ENCODE data around the gene PICK1.

The PICK1 gene

GRCh38 chr22:38056969-38057891 lies at the start of gene PICK1:
Gene PICK1, plus strand, starts transcription at chr22:38057404. Its CDS starts 406 bp downstream, at chr22:38057810.
- peak; percentile 63 for FAIRE-seq

DNA sequence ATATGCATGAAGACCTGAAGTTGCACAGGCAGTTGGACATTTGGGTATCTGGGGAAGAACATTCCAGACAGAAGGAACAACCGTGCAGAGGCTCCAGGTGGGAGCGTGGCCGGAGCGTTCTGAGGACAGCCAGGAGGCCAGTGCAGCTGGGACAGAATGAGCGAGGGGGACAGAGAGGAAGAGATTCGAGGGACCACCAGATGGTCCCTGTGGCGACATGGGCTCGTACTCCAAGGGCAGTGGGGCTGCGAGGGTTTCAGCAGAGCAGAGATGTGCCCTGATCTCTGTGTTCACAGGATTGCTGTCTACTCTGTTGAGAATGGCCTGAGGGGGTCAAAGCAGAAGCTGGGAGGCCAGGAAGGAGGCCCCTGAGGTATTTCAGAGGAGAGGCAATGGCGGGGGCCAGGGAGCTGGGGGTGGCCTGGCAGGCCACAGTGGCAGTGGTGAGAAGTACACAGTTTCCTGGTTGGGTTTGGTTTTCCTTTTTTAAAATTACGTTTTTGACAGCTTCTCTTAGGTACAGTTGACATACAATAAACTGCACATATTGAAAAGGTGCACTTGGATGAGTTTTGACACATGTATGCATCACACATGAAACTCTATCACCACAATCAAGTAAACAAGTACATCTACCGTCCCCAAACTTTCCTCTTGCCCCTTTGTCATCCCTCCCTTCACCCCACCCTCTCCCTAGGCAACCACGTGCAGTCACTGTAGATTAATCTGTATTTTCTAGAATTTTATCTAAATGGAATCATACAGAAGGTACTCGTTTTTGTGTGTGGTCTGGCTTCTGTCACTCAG lies 48.0 kb upstream of the PICK1 start:
- FAIRE-seq (no peak), DNase-seq (ENCODE audit: insufficient read length, low spot score) (no peak)

More at GRCh38 chr22:38056969-38057891, at the start of gene PICK1:
- peak; percentile 82 for DNase-seq (ENCODE audit: insufficient read length, low spot score)

DNA sequence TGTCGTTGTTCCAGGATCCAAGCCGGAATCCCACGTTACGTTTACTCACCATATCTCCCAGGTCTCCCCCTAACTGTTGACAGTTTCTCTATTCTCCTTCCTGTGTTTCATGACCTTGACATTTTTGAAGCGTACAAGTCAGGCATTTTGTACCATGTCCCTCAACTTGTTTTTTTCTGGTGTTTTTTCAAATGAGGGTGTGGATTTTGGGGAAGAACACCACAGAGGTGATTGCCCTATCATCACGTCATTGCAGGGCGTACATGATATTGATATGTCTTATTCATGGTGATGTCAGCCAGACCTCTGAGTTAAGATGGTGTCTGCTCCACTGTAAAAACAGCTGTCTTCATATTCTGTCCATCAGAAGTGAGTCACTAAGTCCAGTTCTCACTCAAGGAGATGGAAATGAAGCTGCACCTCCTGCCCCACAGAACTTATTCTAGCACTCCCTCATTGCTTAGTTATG lies 44.6 kb upstream of the PICK1 start:
- FAIRE-seq (no peak), DNase-seq (ENCODE audit: insufficient read length, low spot score) (no peak)

- DNase-seq (ENCODE audit: insufficient read length, low spot score), result no peak
- FAIRE-seq, result no peak
Measured at GRCh38 chr22:38014083-38014482, 43.1 kb upstream of the PICK1 start.

GRCh38 chr22:38016182-38017151 lies 40.7 kb upstream of the PICK1 start:
- FAIRE-seq (no peak), DNase-seq (ENCODE audit: insufficient read length, low spot score) (no peak)

DNA sequence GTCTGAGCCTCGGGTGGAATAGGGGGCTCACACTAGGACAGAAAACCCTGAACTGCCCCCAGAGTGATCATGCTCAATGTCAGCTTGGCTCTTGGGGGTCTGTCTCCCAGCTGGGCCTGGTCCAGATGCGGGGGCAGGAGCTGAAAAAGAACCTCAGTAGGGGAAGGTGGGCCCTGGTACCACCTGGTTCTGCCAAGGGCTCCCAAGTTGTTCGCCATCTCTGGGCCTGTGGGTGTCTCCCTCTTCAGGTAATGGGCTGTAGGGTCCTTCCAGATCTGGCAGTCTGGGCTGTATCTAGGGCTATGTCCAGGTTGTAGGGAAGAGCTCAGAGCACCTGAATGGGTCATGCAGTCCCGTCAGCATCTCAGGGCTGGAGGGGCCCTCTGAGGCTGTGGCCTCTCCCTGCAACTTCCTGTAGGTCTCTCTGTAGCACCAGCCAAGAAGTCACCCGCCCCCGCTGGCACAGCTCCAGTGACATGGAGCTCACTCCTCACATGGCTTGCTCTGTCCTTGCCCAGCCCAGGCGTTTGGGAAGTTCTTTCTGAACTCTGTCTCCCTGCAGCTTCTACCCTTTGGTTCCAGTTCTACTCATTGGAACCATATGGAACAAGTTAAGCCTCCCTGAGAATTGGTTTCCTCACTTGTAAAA lies 39.8 kb upstream of the PICK1 start:
- FAIRE-seq, result no peak

DNA sequence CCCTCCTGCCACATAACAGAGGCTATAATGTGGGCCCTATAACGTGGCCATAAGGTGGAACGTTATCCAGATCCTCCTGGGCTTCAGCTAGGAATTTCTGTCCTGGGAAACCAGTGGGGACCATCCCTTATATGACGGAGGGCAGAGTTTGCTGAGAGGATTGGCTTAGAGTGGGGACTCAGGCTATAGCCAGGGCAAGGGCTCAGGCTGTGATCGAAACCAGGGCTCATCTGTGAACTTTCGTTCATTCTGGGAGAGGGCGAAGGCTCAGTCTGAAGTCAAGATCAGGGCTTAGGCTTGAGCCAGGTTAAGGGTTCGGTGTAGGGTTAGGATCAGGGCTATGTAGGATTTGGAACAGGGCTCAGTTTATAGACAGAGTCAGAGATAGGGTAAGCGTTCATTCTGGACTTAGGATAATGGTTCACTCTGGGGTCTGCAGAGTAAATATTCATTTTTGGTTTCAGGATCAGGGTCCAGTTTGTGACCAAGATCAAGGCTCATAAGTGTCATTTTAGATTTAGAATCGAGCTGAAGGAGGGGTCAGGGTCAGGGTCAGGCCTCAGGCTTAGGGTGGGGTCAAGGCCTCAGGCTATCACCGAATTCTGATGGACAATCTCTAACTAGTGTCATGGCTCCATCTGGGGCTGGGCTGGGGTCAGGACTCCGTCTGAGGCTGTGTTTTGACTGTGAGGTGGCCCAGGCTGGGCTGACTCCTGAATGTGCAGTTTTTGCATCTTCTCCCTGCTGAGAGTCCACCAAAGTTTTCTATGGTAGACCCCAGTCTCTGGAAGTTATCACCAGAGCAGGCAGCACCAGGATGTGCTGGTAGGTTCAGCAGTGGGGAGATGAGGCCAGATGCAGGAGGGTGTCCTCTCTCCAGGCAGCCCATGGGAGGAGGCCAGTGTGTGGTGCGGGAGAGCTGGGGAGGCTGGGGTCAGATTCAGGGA lies 39.0 kb upstream of the PICK1 start:
- DNase-seq (ENCODE audit: insufficient read length, low spot score) (no peak), FAIRE-seq (no peak)

More for the DNA sequence above, 39.8 kb upstream of the PICK1 start:
- no peak for DNase-seq (ENCODE audit: insufficient read length, low spot score)

- no peak for FAIRE-seq
- no peak for DNase-seq (ENCODE audit: insufficient read length, low spot score)
Measured at GRCh38 chr22:38018938-38019827, 38.0 kb upstream of the PICK1 start.

DNA sequence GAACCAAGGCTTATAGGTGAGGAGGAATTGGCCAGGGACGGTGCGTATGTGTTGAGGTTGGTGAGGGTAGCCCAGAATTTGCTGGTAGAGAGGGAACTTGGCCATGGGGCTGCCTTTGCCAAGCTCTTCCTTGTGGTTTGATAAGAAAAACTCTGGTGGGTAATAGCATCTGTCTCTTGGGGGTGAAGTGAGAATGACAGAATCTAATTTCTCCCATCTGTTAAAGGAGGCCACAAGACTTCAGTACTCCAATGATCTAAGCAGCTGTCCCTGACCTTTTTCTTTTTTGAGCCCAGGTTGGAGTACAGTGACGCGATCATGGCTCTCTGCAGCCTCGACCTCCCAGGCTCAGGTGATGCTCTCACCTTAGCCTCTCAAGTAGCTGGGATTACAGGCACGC lies 36.0 kb upstream of the PICK1 start:
- no peak for DNase-seq (ENCODE audit: insufficient read length, low spot score)
- FAIRE-seq, result no peak

DNA sequence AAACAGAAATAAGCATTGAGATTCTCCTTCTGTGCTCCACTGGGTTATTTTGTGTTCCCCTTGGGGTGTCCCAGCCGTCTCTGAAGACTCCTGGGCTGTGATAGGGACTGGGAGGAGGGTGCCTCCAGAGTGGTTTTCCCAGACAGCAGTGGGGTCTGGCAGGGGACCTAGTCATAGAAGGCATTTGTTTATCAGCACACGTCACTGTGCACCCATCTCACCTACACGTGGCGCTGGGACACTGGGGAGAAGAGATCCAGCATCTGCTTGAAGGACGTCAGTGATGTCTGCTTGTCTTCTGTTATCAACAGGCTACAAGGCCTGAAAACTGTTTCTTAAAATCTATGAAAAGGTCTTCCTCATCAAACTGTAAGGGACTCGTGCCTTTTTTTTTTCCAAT lies 34.2 kb upstream of the PICK1 start:
- no peak for FAIRE-seq

DNA sequence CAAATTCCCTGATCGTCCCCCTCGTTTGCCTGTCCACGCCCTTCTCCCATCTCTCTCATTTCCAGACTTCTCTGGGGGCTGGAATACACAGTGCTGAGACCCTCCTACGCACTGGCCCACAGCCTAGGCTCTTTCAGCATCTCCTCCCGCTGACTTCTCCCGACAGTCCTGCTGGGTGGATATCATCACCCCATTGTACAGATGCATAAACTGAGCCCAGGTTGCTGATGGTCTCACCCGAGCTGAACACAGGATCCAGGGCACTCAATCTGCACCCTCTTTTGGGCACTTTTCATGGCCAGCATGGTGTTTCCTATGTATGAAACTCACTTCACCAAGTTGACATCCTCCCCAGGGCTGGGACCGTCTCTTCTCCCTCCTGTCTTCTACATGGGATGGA lies 31.7 kb upstream of the PICK1 start:
- no peak for FAIRE-seq

More for the DNA sequence above, 34.2 kb upstream of the PICK1 start:
- no peak for DNase-seq (ENCODE audit: insufficient read length, low spot score)

GRCh38 chr22:38026130-38027111 lies 30.8 kb upstream of the PICK1 start:
- FAIRE-seq, result no peak

More for the DNA sequence above, 31.7 kb upstream of the PICK1 start:
- no peak for DNase-seq (ENCODE audit: insufficient read length, low spot score)

DNA sequence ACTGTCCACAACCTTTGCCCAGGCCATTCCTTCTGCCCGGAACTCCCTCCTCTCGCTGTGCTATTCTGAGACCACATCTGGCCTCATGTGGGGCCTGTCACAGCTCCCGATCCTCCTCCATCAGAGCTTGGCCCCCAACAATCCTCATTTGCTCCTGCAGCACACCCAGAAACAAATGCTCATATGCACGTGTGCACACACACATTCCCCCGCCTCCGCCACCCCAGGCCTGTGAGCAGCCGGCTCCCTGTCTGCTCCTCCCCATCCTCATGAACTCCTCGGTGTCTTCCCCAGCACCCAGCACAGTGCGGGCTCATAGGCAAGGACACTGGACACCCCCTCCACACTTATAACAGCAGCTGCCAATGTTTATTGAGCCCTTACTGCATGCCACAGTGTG lies 29.7 kb upstream of the PICK1 start:
- no peak for DNase-seq (ENCODE audit: insufficient read length, low spot score)

More at GRCh38 chr22:38026130-38027111, 30.8 kb upstream of the PICK1 start:
- DNase-seq (ENCODE audit: insufficient read length, low spot score), result no peak

DNA sequence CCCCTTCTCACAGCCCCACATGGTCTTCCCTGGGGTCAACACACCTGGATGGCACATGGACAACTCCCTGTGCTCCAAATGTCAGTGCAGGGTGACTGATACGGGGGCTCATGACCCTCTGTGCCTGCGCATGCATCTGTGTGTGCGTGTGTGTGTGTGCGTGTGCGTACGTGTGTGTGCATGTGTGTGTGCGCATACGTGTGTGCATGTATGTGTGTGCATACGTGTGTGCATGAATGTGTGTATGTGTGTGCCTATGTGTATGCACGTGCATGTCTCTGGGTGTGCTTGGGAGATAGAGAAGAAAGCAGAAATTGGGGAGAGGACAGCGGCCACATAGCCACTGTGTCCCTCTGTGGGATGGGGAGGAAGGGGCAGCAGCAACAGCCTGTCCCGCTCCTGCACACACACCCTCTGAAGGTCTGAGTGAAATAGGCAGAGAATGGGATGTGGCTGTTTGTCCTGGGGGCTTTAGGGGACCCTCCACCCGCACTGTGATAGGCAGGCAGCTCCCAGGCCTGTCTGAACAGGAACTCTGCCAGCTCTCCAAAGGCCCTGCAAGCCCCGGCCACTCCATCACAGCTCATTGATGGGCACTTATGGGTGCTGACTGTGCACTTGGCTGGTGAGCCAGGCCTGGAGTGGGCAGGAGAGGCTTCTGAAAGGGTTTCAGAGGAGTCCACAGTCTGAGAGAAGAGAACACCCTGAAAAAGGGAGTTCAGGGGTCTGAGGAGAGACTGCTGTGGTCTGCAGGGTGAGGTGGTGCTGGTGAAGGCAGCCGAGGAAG lies 28.7 kb upstream of the PICK1 start:
- no peak for FAIRE-seq

More for the DNA sequence above, 29.7 kb upstream of the PICK1 start:
- FAIRE-seq, result no peak

DNA sequence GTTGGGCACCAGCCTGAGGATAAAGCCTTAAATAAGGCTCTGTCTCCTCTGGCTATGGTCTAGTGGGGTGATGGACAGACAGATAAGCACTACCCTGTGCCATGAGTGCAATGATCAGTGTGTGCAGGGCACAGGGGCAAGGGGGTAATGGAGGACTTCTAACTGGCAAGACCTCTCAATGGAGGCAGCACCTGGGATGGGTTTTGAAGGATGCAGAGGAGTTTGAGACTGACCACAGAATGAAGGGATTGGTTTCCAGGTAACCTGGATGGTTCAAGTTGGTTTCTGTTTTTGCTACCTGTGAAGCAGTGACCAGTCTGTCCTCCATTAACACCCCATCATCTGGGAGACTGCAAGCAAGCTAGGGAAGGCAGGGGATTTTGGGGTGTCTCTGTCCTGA lies 27.8 kb upstream of the PICK1 start:
- FAIRE-seq, result no peak
- no peak for DNase-seq (ENCODE audit: insufficient read length, low spot score)

More for the DNA sequence above, 28.7 kb upstream of the PICK1 start:
- no peak for DNase-seq (ENCODE audit: insufficient read length, low spot score)

DNA sequence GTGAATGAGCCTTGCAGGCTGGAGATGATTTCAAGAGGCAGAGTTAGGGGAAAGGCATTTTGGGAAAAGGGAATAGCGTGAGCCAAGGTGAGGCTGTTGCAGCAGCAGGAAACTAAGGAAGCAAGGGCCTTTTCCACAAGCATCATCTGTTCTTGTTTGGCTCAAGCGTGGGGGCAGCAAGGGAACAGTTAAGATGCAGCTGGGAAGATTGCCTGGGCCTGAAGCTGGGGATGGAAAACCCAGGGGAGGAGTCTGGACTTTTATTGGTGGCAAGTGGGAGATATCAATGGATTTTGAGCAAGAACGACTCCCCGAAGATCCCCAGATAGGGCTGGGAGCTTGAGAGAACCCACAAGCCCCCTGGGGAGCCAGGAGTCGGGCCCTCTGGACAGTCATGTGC lies 27.3 kb upstream of the PICK1 start:
- no peak for FAIRE-seq
- DNase-seq (ENCODE audit: insufficient read length, low spot score), result no peak

All from HTR-8/SVneo (cell line).